MM.1S (cell line): ENCODE measurements around the gene CLEC7A.

Experiments
- EZH2 ChIP-seq: fragments of 300-600 bp; sonication (generic); optimal IDR thresholded peaks from 2 replicates; pipeline ENCODE3; 2017; ENCODE audit warnings: low read depth, mild to moderate bottlenecking, antibody characterized with exemption, low read length, mixed read lengths
- EZH2phosphoT487 ChIP-seq: fragments of 300-600 bp; sonication (generic); IDR thresholded peaks from 2 replicates; pipeline ENCODE4 v1.6.1; 2018; ENCODE audit warnings: antibody characterized with exemption, low read length
- TF ChIP-seq, protein P1 (sequence below): fragments of 300-600 bp; sonication (generic); IDR thresholded peaks from 2 replicates; pipeline ENCODE4 v1.5.1; 2016; ENCODE audit warnings: antibody characterized with exemption, low read length, mixed read lengths

DNA sequence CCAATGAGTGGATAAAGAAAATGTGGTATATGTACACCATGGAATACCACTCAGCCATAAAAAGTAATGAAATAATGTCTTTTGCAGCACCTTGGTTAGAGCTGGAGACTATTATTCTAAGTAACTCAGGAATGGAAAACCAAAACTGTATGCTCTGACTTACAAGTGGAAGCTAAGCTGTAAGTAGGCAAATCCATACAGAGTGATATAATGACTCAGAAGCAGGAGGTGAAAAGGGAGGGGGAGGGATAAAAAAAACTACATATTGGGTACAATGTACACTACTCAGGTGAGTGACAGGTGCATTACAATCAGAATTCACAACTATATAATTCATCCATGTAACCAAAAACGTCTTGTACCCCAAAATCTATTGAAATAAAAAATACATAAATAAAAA, 16.1 kb downstream of the CLEC7A start:
- TF ChIP-seq, protein P1, sequence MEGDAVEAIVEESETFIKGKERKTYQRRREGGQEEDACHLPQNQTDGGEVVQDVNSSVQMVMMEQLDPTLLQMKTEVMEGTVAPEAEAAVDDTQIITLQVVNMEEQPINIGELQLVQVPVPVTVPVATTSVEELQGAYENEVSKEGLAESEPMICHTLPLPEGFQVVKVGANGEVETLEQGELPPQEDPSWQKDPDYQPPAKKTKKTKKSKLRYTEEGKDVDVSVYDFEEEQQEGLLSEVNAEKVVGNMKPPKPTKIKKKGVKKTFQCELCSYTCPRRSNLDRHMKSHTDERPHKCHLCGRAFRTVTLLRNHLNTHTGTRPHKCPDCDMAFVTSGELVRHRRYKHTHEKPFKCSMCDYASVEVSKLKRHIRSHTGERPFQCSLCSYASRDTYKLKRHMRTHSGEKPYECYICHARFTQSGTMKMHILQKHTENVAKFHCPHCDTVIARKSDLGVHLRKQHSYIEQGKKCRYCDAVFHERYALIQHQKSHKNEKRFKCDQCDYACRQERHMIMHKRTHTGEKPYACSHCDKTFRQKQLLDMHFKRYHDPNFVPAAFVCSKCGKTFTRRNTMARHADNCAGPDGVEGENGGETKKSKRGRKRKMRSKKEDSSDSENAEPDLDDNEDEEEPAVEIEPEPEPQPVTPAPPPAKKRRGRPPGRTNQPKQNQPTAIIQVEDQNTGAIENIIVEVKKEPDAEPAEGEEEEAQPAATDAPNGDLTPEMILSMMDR: no peak
- TF ChIP-seq EZH2 (no peak), EZH2phosphoT487 (no peak)
